GM23338 (cell line): ENCODE results near the gene AFF1. TPM values are rescaled to one million over a fixed set of nuclear protein-coding genes. Genes with fewer than 3 reads are reported as not detected.

Experiments
- ATAC-seq: fragments of 200-7000 bp; cut with Tn5 transposase; 3 replicates; pipeline ENCODE4 v1.9.1; 2020
- DNase-seq: peaks from one replicate; pipeline ENCODE4 v3.0.0-alpha.2; 2015; ENCODE audit warnings: low spot score
- H2AFZ ChIP-seq: fragments of 200-600 bp; sonication (generic); 2 replicates; pipeline ENCODE4 v1.8.0; 2016; ENCODE audit warnings: antibody characterized with exemption, mild to moderate bottlenecking, moderate library complexity
- H3F3A ChIP-seq: fragments of 200-600 bp; sonication (generic); replicated peaks from 2 replicates; pipeline ENCODE4 v1.8.0; 2017; ENCODE audit warnings: antibody characterized with exemption, mixed run types, low read depth
- H3K27ac ChIP-seq: fragments of 200-600 bp; sonication (generic); 2 replicates; pipeline ENCODE4 v1.6.1; 2016; ENCODE audit warnings: low read depth
- H3K27me3 ChIP-seq: fragments of 200-600 bp; sonication (generic); 2 replicates; pipeline ENCODE4 v1.8.0; 2016; ENCODE audit warnings: mild to moderate bottlenecking, mixed run types, moderate library complexity; ENCODE audit not compliant: insufficient read depth
- H3K36me3 ChIP-seq: fragments of 200-600 bp; sonication (generic); 2 replicates; pipeline ENCODE4 v1.8.0; 2016; ENCODE audit warnings: mild to moderate bottlenecking; ENCODE audit not compliant: insufficient read depth
- H3K4me1 ChIP-seq: fragments of 200-600 bp; sonication (generic); 2 replicates; pipeline ENCODE4 v1.8.0; 2016; ENCODE audit warnings: mild to moderate bottlenecking, moderate library complexity; ENCODE audit not compliant: insufficient read depth
- H3K4me2 ChIP-seq: fragments of 200-600 bp; sonication (generic); 2 replicates; pipeline ENCODE4 v1.7.1; 2017; ENCODE audit warnings: mixed run types
- H3K4me3 ChIP-seq: fragments of 200-600 bp; sonication (generic); 2 replicates; pipeline ENCODE4 v1.6.1; 2016; ENCODE audit warnings: mixed run types
- H3K79me2 ChIP-seq: fragments of 200-600 bp; sonication (generic); replicated peaks from 2 replicates; pipeline ENCODE4 v1.8.0; 2017; ENCODE audit warnings: mild to moderate bottlenecking; ENCODE audit not compliant: insufficient read depth
- H3K9me2 ChIP-seq: fragments of 200-600 bp; sonication (generic); 2 replicates; pipeline ENCODE4 v1.8.0; 2017; ENCODE audit not compliant: insufficient read depth
- H4K20me1 ChIP-seq: fragments of 200-600 bp; sonication (generic); replicated peaks from 2 replicates; pipeline ENCODE4 v1.8.0; 2017; ENCODE audit warnings: mild to moderate bottlenecking; ENCODE audit not compliant: insufficient read depth
- H3K27ac Mint-ChIP-seq: 2 replicates; pipeline ENCODE4 v1.8.0; 2020; ENCODE audit warnings: inconsistent platforms, mild to moderate bottlenecking, moderate library complexity, mixed read lengths
- H3K27me3 Mint-ChIP-seq: 3 replicates; pipeline ENCODE4 v1.8.0; 2022; ENCODE audit warnings: low read depth, mild to moderate bottlenecking, moderate library complexity, mixed read lengths, inconsistent platforms; ENCODE audit not compliant: insufficient read depth, poor library complexity
- H3K36me3 Mint-ChIP-seq: 3 replicates; pipeline ENCODE4 v1.8.0; 2021; ENCODE audit warnings: low read depth, mild to moderate bottlenecking, inconsistent platforms, moderate library complexity, mixed read lengths
- H3K4me1 Mint-ChIP-seq: 3 replicates; pipeline ENCODE4 v1.8.0; 2020; ENCODE audit warnings: mild to moderate bottlenecking, inconsistent platforms, mixed read lengths
- H3K4me3 Mint-ChIP-seq: 3 replicates; pipeline ENCODE4 v1.8.0; 2021; ENCODE audit warnings: moderate library complexity, mild to moderate bottlenecking, inconsistent platforms, mixed read lengths
- H3K9me3 Mint-ChIP-seq: 3 replicates; pipeline ENCODE4 v1.8.0; 2020; ENCODE audit warnings: moderate library complexity, mild to moderate bottlenecking, inconsistent platforms, mixed read lengths
- CREB1 ChIP-seq: fragments of 250-450 bp; sonication (Bioruptor Pico); IDR thresholded peaks from 2 replicates; pipeline ENCODE4 v1.5.0; 2020; ENCODE audit warnings: low read depth, mild to moderate bottlenecking, moderate library complexity
- EZH2 ChIP-seq: fragments of 200-600 bp; sonication (generic); IDR thresholded peaks from one replicate; pipeline ENCODE4 v1.8.0; 2017; ENCODE audit warnings: antibody characterized with exemption, mild to moderate bottlenecking, low read depth; ENCODE audit not compliant: unreplicated experiment
- EZH2phosphoT487 ChIP-seq: fragments of 200-600 bp; sonication (generic); IDR thresholded peaks from one replicate; pipeline ENCODE4 v1.8.1; 2018; ENCODE audit warnings: antibody characterized with exemption; ENCODE audit not compliant: unreplicated experiment
- JUNB ChIP-seq: IDR thresholded peaks from one replicate; pipeline ENCODE4 v1.6.1; 2016; ENCODE audit warnings: antibody characterized with exemption; ENCODE audit not compliant: unreplicated experiment
- NANOG ChIP-seq: IDR thresholded peaks from 2 replicates; pipeline ENCODE4 v1.6.1; 2016; ENCODE audit warnings: antibody characterized with exemption, borderline replicate concordance
- POLR2AphosphoS5 ChIP-seq: IDR thresholded peaks from 2 replicates; pipeline ENCODE4 v1.6.1; 2016; ENCODE audit warnings: antibody characterized with exemption, low read depth
- STAT1 ChIP-seq: IDR thresholded peaks from one replicate; pipeline ENCODE4 v1.6.1; 2016; ENCODE audit warnings: antibody characterized with exemption; ENCODE audit not compliant: unreplicated experiment
- ZNF114 ChIP-seq: fragments of 250-450 bp; sonication (Bioruptor Pico); IDR thresholded peaks from 2 replicates; pipeline ENCODE4 v1.5.0; 2020; ENCODE audit warnings: mild to moderate bottlenecking, moderate library complexity
- ZNF331 ChIP-seq: fragments of 250-450 bp; sonication (Bioruptor Pico); IDR thresholded peaks from 2 replicates; pipeline ENCODE4 v1.5.0; 2020; ENCODE audit warnings: low read depth, mild to moderate bottlenecking, moderate library complexity
- polyA plus RNA-seq: library from polyadenylated mRNA; unstranded; fragments of >200 nt; fragmentation: Nextera tagmentation; extraction: Ambion mirVana; gene quantifications from 2 replicates; pipeline ENCODE4 v1.2.1, GENCODE V29; 2016
- total RNA-seq: library from RNA; depleted of rRNA; stranded (reverse); fragments of >200 nt; shearing (Covaris generic); gene quantifications from 2 replicates; pipeline ENCODE4 v1.2.3, GENCODE V29; 2014
- TF ChIP-seq, protein P1 (sequence below): IDR thresholded peaks from one replicate; pipeline ENCODE4 v1.6.1; 2018; ENCODE audit warnings: antibody characterized with exemption; ENCODE audit not compliant: unreplicated experiment
- TF ChIP-seq, protein P2 (sequence below): fragments of 250-450 bp; sonication (Bioruptor Pico); IDR thresholded peaks from 2 replicates; pipeline ENCODE4 v1.5.0; 2020; ENCODE audit warnings: mild to moderate bottlenecking, moderate library complexity
- TF ChIP-seq, protein P3 (sequence below): IDR thresholded peaks from 2 replicates; pipeline ENCODE4 v1.6.1; 2016; ENCODE audit warnings: antibody characterized with exemption
- TF ChIP-seq, protein P4 (sequence below), 2 experiments: fragments of 200-600 bp in 1 of 2; sonication (generic) in 1 of 2; conservative IDR thresholded peaks; 2 replicates each; pipeline versions ENCODE4 v1.5.1 to v1.6.1; 2016 to 2017; ENCODE audit warnings: antibody characterized with exemption in 2 of 2, low read depth in 2 of 2, mild to moderate bottlenecking in 2 of 2, moderate library complexity in 1 of 2

AFF1 gene
- total and polyA plus RNA-seq, 2 experiments from 2014 or later: 42.6 to 67.2 TPM

GRCh38 chr4:86959588-86960500 is 25.0 kb downstream of the AFF1 start:
- Mint-ChIP-seq H3K4me3 (peak overlapping the region; percentile 68), H3K36me3 (peaks cover 34% of the 10 kb centered on the region; the same call in 2 of the 3 replicates), H3K27ac (peak overlapping the region; percentile 98), H3K9me3 (no peaks in the 10 kb centered on the region), H3K4me1 (peaks cover 77% of the 10 kb centered on the region), H3K27me3 (peaks cover 7% of the 10 kb centered on the region)
- Histone ChIP-seq H3F3A (peaks cover 5% of the 10 kb centered on the region; the same call in 1 of the 2 replicates), H3K4me2 (peak overlapping the region; percentile 53), H3K9me2 (no peaks in the 10 kb centered on the region), H3K27me3 (no peaks in the 10 kb centered on the region), H2AFZ (no peak overlapping the region), H3K4me1 (peaks cover 54% of the 10 kb centered on the region), H4K20me1 (no peaks in the 10 kb centered on the region), H3K4me3 (peak overlapping the region; percentile 29), H3K36me3 (no peaks in the 10 kb centered on the region), H3K79me2 (peaks cover 72% of the 10 kb centered on the region), H3K27ac (peak overlapping the region; percentile 94)
- peak; percentile 95 for DNase-seq
- TF ChIP-seq EZH2phosphoT487 (no peak), JUNB (no peak), CREB1 (CRISPR knock-in tag) (peak; percentile 72), EZH2 (no peak), STAT1 (no peak), ZNF114 (CRISPR knock-in tag) (0 out of 2 replicates have a peak, but pooled peaks have one; percentile 26), ZNF331 (CRISPR knock-in tag) (no peak), NANOG (peak; percentile 99), POLR2AphosphoS5 (no peak)
- TF ChIP-seq, protein P1, sequence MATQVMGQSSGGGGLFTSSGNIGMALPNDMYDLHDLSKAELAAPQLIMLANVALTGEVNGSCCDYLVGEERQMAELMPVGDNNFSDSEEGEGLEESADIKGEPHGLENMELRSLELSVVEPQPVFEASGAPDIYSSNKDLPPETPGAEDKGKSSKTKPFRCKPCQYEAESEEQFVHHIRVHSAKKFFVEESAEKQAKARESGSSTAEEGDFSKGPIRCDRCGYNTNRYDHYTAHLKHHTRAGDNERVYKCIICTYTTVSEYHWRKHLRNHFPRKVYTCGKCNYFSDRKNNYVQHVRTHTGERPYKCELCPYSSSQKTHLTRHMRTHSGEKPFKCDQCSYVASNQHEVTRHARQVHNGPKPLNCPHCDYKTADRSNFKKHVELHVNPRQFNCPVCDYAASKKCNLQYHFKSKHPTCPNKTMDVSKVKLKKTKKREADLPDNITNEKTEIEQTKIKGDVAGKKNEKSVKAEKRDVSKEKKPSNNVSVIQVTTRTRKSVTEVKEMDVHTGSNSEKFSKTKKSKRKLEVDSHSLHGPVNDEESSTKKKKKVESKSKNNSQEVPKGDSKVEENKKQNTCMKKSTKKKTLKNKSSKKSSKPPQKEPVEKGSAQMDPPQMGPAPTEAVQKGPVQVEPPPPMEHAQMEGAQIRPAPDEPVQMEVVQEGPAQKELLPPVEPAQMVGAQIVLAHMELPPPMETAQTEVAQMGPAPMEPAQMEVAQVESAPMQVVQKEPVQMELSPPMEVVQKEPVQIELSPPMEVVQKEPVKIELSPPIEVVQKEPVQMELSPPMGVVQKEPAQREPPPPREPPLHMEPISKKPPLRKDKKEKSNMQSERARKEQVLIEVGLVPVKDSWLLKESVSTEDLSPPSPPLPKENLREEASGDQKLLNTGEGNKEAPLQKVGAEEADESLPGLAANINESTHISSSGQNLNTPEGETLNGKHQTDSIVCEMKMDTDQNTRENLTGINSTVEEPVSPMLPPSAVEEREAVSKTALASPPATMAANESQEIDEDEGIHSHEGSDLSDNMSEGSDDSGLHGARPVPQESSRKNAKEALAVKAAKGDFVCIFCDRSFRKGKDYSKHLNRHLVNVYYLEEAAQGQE: no peak
- TF ChIP-seq, protein P2, sequence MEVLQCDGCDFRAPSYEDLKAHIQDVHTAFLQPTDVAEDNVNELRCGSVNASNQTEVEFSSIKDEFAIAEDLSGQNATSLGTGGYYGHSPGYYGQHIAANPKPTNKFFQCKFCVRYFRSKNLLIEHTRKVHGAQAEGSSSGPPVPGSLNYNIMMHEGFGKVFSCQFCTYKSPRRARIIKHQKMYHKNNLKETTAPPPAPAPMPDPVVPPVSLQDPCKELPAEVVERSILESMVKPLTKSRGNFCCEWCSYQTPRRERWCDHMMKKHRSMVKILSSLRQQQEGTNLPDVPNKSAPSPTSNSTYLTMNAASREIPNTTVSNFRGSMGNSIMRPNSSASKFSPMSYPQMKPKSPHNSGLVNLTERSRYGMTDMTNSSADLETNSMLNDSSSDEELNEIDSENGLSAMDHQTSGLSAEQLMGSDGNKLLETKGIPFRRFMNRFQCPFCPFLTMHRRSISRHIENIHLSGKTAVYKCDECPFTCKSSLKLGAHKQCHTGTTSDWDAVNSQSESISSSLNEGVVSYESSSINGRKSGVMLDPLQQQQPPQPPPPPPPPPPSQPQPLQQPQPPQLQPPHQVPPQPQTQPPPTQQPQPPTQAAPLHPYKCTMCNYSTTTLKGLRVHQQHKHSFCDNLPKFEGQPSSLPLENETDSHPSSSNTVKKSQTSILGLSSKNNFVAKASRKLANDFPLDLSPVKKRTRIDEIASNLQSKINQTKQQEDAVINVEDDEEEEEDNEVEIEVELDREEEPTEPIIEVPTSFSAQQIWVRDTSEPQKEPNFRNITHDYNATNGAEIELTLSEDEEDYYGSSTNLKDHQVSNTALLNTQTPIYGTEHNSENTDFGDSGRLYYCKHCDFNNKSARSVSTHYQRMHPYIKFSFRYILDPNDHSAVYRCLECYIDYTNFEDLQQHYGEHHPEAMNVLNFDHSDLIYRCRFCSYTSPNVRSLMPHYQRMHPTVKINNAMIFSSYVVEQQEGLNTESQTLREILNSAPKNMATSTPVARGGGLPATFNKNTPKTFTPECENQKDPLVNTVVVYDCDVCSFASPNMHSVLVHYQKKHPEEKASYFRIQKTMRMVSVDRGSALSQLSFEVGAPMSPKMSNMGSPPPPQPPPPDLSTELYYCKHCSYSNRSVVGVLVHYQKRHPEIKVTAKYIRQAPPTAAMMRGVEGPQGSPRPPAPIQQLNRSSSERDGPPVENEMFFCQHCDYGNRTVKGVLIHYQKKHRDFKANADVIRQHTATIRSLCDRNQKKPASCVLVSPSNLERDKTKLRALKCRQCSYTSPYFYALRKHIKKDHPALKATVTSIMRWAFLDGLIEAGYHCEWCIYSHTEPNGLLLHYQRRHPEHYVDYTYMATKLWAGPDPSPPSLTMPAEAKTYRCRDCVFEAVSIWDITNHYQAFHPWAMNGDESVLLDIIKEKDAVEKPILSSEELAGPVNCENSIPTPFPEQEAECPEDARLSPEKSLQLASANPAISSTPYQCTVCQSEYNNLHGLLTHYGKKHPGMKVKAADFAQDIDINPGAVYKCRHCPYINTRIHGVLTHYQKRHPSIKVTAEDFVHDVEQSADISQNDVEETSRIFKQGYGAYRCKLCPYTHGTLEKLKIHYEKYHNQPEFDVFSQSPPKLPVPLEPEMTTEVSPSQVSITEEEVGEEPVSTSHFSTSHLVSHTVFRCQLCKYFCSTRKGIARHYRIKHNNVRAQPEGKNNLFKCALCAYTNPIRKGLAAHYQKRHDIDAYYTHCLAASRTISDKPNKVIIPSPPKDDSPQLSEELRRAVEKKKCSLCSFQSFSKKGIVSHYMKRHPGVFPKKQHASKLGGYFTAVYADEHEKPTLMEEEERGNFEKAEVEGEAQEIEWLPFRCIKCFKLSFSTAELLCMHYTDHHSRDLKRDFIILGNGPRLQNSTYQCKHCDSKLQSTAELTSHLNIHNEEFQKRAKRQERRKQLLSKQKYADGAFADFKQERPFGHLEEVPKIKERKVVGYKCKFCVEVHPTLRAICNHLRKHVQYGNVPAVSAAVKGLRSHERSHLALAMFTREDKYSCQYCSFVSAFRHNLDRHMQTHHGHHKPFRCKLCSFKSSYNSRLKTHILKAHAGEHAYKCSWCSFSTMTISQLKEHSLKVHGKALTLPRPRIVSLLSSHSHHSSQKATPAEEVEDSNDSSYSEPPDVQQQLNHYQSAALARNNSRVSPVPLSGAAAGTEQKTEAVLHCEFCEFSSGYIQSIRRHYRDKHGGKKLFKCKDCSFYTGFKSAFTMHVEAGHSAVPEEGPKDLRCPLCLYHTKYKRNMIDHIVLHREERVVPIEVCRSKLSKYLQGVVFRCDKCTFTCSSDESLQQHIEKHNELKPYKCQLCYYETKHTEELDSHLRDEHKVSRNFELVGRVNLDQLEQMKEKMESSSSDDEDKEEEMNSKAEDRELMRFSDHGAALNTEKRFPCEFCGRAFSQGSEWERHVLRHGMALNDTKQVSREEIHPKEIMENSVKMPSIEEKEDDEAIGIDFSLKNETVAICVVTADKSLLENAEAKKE (CRISPR knock-in tag): no peak; the same call in 1 of the 2 replicates
- TF ChIP-seq, protein P3, sequence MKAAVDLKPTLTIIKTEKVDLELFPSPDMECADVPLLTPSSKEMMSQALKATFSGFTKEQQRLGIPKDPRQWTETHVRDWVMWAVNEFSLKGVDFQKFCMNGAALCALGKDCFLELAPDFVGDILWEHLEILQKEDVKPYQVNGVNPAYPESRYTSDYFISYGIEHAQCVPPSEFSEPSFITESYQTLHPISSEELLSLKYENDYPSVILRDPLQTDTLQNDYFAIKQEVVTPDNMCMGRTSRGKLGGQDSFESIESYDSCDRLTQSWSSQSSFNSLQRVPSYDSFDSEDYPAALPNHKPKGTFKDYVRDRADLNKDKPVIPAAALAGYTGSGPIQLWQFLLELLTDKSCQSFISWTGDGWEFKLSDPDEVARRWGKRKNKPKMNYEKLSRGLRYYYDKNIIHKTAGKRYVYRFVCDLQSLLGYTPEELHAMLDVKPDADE: no peak
- TF ChIP-seq, protein P4, sequence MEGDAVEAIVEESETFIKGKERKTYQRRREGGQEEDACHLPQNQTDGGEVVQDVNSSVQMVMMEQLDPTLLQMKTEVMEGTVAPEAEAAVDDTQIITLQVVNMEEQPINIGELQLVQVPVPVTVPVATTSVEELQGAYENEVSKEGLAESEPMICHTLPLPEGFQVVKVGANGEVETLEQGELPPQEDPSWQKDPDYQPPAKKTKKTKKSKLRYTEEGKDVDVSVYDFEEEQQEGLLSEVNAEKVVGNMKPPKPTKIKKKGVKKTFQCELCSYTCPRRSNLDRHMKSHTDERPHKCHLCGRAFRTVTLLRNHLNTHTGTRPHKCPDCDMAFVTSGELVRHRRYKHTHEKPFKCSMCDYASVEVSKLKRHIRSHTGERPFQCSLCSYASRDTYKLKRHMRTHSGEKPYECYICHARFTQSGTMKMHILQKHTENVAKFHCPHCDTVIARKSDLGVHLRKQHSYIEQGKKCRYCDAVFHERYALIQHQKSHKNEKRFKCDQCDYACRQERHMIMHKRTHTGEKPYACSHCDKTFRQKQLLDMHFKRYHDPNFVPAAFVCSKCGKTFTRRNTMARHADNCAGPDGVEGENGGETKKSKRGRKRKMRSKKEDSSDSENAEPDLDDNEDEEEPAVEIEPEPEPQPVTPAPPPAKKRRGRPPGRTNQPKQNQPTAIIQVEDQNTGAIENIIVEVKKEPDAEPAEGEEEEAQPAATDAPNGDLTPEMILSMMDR (conservative IDR thresholded peaks at IDR 0.05; ENCODE audit: low read depth in 2 of 2): no peak
- peak; percentile 83 for ATAC-seq
